CD4-positive, alpha-beta T cell treated with Interleukin-1 beta for 1 hour (primary cell): ENCODE data around the gene BEND3.
"Not testable (repeated sequence)": the region's sequence is repeated elsewhere in the genome, so short reads cannot be mapped to it uniquely, and the experiment has no call there.

Experiments
- DNase-seq, 2 donors: peaks; one replicate each; pipeline ENCODE4 v3.0.0-alpha.2; 2020 to 2022

Gene BEND3

GRCh38 chr6:107026965-107027364 is 88.3 kb downstream of the BEND3 start:
- no peak for DNase-seq

- DNase-seq, result no peak
Measured at GRCh38 chr6:107021446-107022185, 93.7 kb downstream of the BEND3 start.

- no peak for DNase-seq
Measured at GRCh38 chr6:107020239-107020638, 95.1 kb downstream of the BEND3 start.

- DNase-seq, result not testable (repeated sequence)
Measured at GRCh38 chr6:107019628-107020027, 95.7 kb downstream of the BEND3 start.

GRCh38 chr6:107019047-107019446 is 96.3 kb downstream of the BEND3 start:
- no peak for DNase-seq
